HG02678 (cell line): ENCODE measurements around the gene HEPACAM.

Source experiments
- ATAC-seq: cut with Tn5 transposase; IDR thresholded peaks from one replicate; pipeline ENCODE4 v1.9.1; 2021; ENCODE audit warnings: mild to moderate bottlenecking, moderate library complexity; ENCODE audit not compliant: unreplicated experiment

The HEPACAM gene

DNA sequence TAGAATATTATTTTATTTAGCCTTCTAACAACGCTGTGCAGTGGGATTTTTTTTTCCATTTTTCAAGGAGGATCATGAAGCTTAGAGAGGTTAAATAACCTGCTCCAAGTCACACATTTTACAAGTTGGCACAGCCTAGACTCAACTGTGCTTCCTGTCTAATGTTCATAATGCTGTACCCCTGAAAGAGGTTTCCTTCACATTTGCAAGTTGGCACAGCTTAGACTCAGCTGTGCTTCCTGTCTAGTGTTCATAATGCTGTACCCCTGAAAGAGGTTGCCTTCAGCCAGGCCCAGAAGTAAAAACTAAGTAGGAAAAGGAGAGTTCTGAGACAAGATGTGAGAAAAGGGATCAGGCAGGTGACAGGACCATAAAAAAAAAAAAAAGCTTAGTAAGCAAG is 7.9 kb upstream of the HEPACAM start:
- ATAC-seq: no peak

DNA sequence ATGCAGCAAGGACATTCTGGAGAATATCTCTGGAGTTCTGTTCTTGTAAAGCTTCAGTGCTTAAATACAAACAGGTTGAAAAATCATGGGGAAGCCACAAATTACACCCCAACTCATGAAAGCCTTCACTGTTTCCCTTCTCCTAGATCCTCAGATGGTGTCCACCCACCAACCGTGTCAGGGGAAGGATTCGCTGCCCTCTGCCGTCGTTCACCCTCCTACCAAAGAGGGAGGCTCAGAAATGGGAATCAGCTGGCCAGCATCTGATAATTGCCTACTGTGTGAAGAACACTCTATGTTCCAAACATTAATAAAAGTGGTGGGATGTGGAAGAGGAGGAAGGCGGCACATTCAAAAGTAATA is 7.4 kb upstream of the HEPACAM start:
- ATAC-seq: no peak

- ATAC-seq: no peak
Measured at GRCh38 chr11:124942466-124943253, 6.8 kb upstream of the HEPACAM start.

DNA sequence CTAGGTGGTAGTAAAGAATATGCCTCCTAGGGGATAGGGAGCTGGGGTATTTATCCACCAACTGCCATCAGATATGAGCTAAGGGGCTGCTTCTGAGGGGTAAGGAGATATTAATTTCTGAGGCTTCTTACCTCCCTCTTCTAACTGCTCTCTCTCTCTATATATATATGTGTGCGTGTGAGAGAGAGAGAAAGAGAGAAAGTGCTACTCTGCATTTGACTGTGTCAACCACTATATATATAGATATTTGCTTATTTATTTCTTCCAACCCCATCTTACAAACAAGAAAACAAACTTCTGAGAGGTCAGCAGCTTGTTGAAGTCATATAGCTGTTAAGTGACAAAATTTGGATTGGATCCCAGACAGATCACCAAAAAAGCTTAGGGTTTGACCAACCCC is 5.9 kb upstream of the HEPACAM start:
- no peak for ATAC-seq

DNA sequence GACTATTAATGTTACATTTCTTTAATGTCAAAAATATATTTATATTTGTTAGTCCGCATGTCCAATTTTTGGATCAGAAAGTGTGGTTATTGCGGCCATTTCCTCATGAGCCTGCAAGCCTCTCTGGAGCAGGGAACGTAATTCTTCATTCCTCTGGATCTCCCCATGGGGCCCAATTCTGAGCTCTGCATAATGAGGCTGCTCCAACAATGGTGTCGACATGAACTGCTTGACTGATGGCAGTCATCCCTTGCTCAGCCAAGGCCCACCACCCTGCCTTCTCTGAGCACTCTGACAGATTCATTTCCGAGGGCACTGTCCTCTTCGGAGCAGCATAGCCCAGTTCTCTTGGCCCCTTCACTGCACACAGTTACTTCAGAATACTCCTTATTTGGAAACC is 3.1 kb upstream of the HEPACAM start:
- no peak for ATAC-seq

DNA sequence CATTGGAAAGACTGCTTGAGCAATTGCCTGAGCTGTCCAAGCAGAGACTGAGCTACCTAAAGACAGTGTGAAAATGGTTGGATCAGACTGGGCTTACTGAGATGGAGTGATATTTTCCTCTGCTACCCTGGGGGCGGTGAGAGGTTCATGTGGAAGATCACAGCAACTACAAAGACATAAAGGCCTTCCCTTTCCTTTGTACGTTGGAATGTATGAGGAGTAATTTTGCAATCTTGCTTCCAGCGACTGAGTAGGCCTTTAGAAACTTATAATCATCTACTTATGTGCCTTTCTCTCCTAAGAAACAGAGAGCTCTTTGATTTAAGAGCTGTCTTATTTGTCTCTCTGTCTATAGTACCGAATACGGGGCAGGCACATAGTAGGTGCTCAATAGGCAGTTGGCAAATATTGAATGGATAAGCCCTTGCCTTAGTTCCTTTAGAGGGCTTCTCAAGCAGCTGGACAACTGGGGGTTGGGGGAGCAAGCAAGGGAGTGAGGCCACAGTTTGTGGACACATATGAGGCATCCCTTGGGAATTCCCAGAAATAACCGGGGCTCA is 2.4 kb upstream of the HEPACAM start:
- ATAC-seq: no peak

DNA sequence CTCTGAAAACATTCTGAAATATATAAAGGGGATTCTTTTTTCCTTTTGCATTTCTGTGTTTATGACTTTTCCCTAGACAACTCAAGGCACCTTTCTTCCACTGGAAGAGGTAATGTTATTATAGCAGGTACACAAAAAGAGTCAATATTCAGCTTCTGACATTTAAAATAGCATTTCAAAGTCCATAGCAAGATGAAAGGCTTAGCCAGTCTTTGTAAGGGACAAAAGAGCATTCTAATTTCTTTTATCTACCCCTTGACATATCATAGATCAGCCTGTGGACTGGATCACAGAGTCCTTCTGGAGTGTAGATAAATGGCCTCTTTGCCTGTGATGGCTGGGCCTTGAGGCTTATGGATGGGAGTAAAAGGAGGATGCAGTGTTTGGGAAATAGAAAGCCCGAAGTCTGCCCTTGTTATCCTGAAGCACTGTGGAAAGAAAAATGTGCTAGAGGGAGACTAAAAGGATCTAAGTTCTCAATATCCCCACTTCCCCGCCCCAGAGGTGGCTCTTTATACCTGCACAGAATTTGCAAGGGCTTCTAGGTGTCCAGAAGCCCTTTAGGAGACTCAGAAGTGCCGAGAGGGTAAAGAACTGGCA is 1.6 kb upstream of the HEPACAM start:
- no peak for ATAC-seq

GRCh38 chr11:124934862-124935547 is 842 bp downstream of the HEPACAM start:
- ATAC-seq: no peak

- peak; percentile 84 for ATAC-seq
Measured at GRCh38 chr11:124930799-124931198, 5.0 kb downstream of the HEPACAM start.

GRCh38 chr11:124928942-124929665 is 6.7 kb downstream of the HEPACAM start:
- no peak for ATAC-seq

- ATAC-seq: no peak
Measured at GRCh38 chr11:124923296-124923695, 12.6 kb downstream of the HEPACAM start.

DNA sequence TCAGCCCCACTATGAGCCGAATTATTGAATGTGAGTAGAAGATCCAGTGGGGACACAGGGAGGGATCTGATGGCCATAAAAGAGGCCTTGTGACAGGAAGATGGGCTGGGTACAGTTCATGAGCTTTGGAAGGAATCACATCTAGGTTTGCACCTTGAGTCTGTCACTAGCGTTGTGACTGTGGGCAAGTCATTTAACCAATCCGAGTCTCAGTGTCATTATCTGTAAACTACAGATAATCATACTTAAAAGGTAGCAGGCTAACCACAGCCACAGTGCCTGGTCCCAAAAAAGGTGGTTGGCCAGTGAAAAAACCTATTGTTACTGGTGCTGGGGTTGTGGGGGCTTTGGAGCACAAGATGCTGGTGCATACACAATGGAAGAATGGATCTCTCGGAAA is 13.0 kb downstream of the HEPACAM start:
- no peak for ATAC-seq

- ATAC-seq: peak; percentile 80
Measured at GRCh38 chr11:124920870-124921609, 14.8 kb downstream of the HEPACAM start.

DNA sequence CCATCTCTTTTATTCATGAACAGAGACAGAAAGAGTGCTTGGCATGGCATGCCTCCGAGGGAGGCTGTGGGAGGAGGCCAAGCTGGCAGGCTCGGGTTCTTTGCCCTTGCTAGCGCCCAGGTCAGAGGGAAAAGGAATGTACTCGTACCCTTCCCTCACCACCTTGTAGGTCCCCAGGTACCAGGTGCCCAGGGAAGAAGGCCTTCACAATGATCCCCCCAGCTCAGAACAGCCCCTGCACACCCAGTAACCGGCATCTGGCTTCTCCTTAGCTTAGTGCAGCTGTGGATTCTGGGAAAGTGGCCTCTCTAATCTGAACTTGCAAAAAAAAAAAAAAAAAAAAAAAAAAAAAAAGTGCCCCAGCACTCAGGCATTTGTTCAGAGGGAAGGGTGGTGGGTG is 15.5 kb downstream of the HEPACAM start:
- ATAC-seq: no peak

DNA sequence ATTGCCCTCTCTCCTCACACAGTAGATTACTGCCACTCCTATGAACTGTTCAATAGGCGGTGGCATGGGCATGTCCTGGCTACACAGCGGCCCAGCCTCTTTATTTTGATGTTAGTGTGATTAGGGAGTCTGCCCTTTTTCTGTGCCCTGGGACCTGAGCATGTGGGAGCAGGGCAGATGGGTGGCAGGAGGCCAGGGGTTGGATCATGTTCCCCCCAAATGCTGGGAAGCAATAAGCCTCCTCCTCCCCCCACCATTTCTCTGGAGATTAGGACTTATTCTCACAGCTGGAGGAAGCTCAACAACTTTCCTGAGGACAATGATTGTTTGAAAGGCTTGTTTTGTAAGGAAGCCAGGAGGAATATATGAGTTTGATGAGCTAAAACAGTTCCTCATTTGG is 15.9 kb downstream of the HEPACAM start:
- ATAC-seq: no peak

DNA sequence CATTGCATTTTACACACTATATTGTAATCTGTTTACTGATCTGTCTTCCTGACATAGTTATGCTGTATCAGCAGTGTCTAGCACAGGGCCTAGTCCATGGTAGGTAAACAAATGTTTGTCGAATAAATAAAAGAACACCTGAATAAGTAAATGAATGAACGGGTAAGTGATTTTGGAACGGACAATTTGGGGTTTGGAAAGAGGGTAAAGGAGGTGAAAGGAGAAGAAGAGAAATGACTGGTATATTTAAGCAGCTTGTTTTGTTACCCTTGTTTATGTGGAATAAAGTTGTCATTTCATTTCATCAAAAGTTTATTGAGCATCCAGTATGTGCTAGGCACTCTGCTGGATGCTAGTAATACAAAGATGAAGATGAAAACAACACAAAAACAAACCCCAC is 16.9 kb downstream of the HEPACAM start, which contains the start of gene HEPN1:
HEPN1 (plus strand) TSS at position 301 of the 400 bp plus-strand sequence.
- ATAC-seq: no peak

GRCh38 chr11:124917115-124917637 is 18.7 kb downstream of the HEPACAM start:
- no peak for ATAC-seq

- ATAC-seq: no peak
Measured at GRCh38 chr11:124916370-124916710, 19.5 kb downstream of the HEPACAM start.

GRCh38 chr11:124915541-124916369 is 20.1 kb downstream of the HEPACAM start:
- ATAC-seq: no peak
